Large intestine (tissue), 3 donors: ENCODE results near the gene ADAMTSL2. TPM values are rescaled to one million over a fixed set of nuclear protein-coding genes. Genes with fewer than 3 reads are reported as not detected.
A peak's percentile ranks its signal among the peaks of the same experiment; 100 is the strongest.

Experiments used
- DNase-seq, 2 donors: peaks; one replicate each; pipeline versions ENCODE4 v3.0.0 to v3.0.0-alpha.2; 2013
- H3K27ac ChIP-seq: one replicate; pipeline ENCODE4 v1.5.1; 2013; ENCODE audit warnings: low read length
- H3K27me3 ChIP-seq: 2 replicates; pipeline ENCODE4 v1.6.1; 2013; ENCODE audit warnings: low read length; ENCODE audit not compliant: control insufficient read depth, insufficient read depth
- H3K36me3 ChIP-seq: 2 replicates; pipeline ENCODE4 v1.6.1; 2013; ENCODE audit warnings: low read length; ENCODE audit not compliant: control insufficient read depth, insufficient read depth
- H3K4me1 ChIP-seq: one replicate; pipeline ENCODE4 v1.6.1; 2013; ENCODE audit warnings: low read length; ENCODE audit not compliant: control insufficient read depth, insufficient read depth
- H3K4me3 ChIP-seq: one replicate; pipeline ENCODE4 v1.5.1; 2013; ENCODE audit warnings: low read length
- H3K9me3 ChIP-seq: one replicate; pipeline ENCODE4 v1.6.1; 2013; ENCODE audit warnings: mild to moderate bottlenecking, low read depth, low read length, moderate library complexity; ENCODE audit not compliant: control insufficient read depth
- WGBS: methylation state at CpG from one replicate; pipeline ENCODE4 v1.1.5; 2013; ENCODE audit warnings: low lambda C conversion rate; ENCODE audit not compliant: insufficient coverage; 5-methylcytosine and 5-hydroxymethylcytosine counted together
- polyA plus RNA-seq: library from polyadenylated mRNA; unstranded; fragments of 120-200 nt; gene quantifications from one replicate; pipeline ENCODE4 v1.2.1, GENCODE V29; 2013

ADAMTSL2 gene
- polyA plus RNA-seq, 1 donor = 0.69 TPM

- H3K27ac ChIP-seq = no peak overlapping the region
- no peaks in the 10 kb centered on the region for H3K36me3 ChIP-seq
- H3K9me3 ChIP-seq = no peaks in the 10 kb centered on the region
- peaks cover 60% of the 10 kb centered on the region for H3K27me3 ChIP-seq
- no peaks in the 10 kb centered on the region for H3K4me1 ChIP-seq
- no peak for DNase-seq
- no peak overlapping the region for H3K4me3 ChIP-seq
- no CpG with 5 or more reads among the region's 8 CpGs for WGBS
Observed at GRCh38 chr9:133606708-133607025, 72.2 kb downstream of the ADAMTSL2 start.

- Histone ChIP-seq H3K4me3 (no peak overlapping the region), H3K27me3 (peaks cover 62% of the 10 kb centered on the region), H3K4me1 (no peaks in the 10 kb centered on the region), H3K27ac (no peak overlapping the region), H3K9me3 (no peaks in the 10 kb centered on the region), H3K36me3 (no peaks in the 10 kb centered on the region)
- WGBS = no CpG with 5 or more reads among the region's 7 CpGs
- DNase-seq = no peak
Observed at GRCh38 chr9:133607381-133607780, 72.9 kb downstream of the ADAMTSL2 start.

GRCh38 chr9:133607976-133608375, 73.5 kb downstream of the ADAMTSL2 start:
- WGBS = no CpG with 5 or more reads among the region's 8 CpGs

GRCh38 chr9:133608382-133608781, 73.9 kb downstream of the ADAMTSL2 start:
- H3K27me3 ChIP-seq = peaks cover 62% of the 10 kb centered on the region
- no peak overlapping the region for H3K4me3 ChIP-seq
- no peaks in the 10 kb centered on the region for H3K4me1 ChIP-seq
- no peak for DNase-seq
- H3K36me3 ChIP-seq = no peaks in the 10 kb centered on the region
- no peaks in the 10 kb centered on the region for H3K9me3 ChIP-seq
- no peak overlapping the region for H3K27ac ChIP-seq
- no CpG with 5 or more reads among the region's 7 CpGs for WGBS

More at GRCh38 chr9:133607976-133608375, 73.5 kb downstream of the ADAMTSL2 start:
- peaks cover 66% of the 10 kb centered on the region for H3K27me3 ChIP-seq
- H3K4me1 ChIP-seq = no peaks in the 10 kb centered on the region
- H3K4me3 ChIP-seq = no peak overlapping the region
- H3K27ac ChIP-seq = no peak overlapping the region
- H3K36me3 ChIP-seq = no peaks in the 10 kb centered on the region
- no peak for DNase-seq
- no peaks in the 10 kb centered on the region for H3K9me3 ChIP-seq

GRCh38 chr9:133608889-133609288, 74.4 kb downstream of the ADAMTSL2 start:
- no peaks in the 10 kb centered on the region for H3K9me3 ChIP-seq
- H3K36me3 ChIP-seq = no peaks in the 10 kb centered on the region
- H3K4me1 ChIP-seq = no peaks in the 10 kb centered on the region
- DNase-seq = no peak
- no CpG with 5 or more reads among the region's 41 CpGs for WGBS
- no peak overlapping the region for H3K27ac ChIP-seq
- H3K27me3 ChIP-seq = peaks cover 62% of the 10 kb centered on the region
- H3K4me3 ChIP-seq = no peak overlapping the region

GRCh38 chr9:133609311-133610098, 75.0 kb downstream of the ADAMTSL2 start, which contains the start of gene FAM163B:
TSS of gene FAM163B (minus strand) at chr9:133609389. CDS start at chr9:133580223, 29,166 bp downstream.
- H3K27ac ChIP-seq = no peak within 1 kb of the TSS
- DNase-seq = peak; percentile 27 to 51
- H3K36me3 ChIP-seq = no peaks in the 10 kb centered on the region
- no CpG with 5 or more reads among the region's 61 CpGs for WGBS
- peaks cover 64% of the 10 kb centered on the region for H3K27me3 ChIP-seq
- H3K4me1 ChIP-seq = no peaks in the 10 kb centered on the region
- H3K4me3 ChIP-seq = no peak within 1 kb of the TSS
- no peaks in the 10 kb centered on the region for H3K9me3 ChIP-seq

GRCh38 chr9:133610845-133611244, 76.3 kb downstream of the ADAMTSL2 start:
- Histone ChIP-seq H3K4me3 (no peak overlapping the region), H3K27me3 (peaks cover 70% of the 10 kb centered on the region), H3K4me1 (no peaks in the 10 kb centered on the region), H3K9me3 (no peaks in the 10 kb centered on the region), H3K27ac (no peak overlapping the region), H3K36me3 (no peaks in the 10 kb centered on the region)
- DNase-seq = no peak
- WGBS = 66% methylated on average over 3 of the region's 5 CpGs

GRCh38 chr9:133612051-133612450, 77.5 kb downstream of the ADAMTSL2 start:
- Histone ChIP-seq H3K27me3 (peaks cover 70% of the 10 kb centered on the region), H3K4me1 (no peaks in the 10 kb centered on the region), H3K4me3 (no peak overlapping the region), H3K9me3 (no peaks in the 10 kb centered on the region), H3K27ac (no peak overlapping the region), H3K36me3 (no peaks in the 10 kb centered on the region)
- WGBS = 80% methylated on average over 3 of the region's 9 CpGs
- no peak for DNase-seq

- peaks cover 64% of the 10 kb centered on the region for H3K27me3 ChIP-seq
- H3K4me1 ChIP-seq = no peaks in the 10 kb centered on the region
Observed at GRCh38 chr9:133612816-133613215, 78.3 kb downstream of the ADAMTSL2 start.

GRCh38 chr9:133613432-133613831, 78.9 kb downstream of the ADAMTSL2 start:
- H3K9me3 ChIP-seq = no peaks in the 10 kb centered on the region
- H3K4me3 ChIP-seq = no peak overlapping the region
- no peak for DNase-seq
- no peaks in the 10 kb centered on the region for H3K4me1 ChIP-seq
- no peak overlapping the region for H3K27ac ChIP-seq
- peaks cover 58% of the 10 kb centered on the region for H3K27me3 ChIP-seq
- 91% methylated on average over 6 of the region's 16 CpGs for WGBS
- H3K36me3 ChIP-seq = no peaks in the 10 kb centered on the region

More at GRCh38 chr9:133612816-133613215, 78.3 kb downstream of the ADAMTSL2 start:
- WGBS = no CpG with 5 or more reads among the region's 8 CpGs
- no peak for DNase-seq
- Histone ChIP-seq H3K4me3 (no peak overlapping the region), H3K27ac (no peak overlapping the region), H3K36me3 (no peaks in the 10 kb centered on the region), H3K9me3 (no peaks in the 10 kb centered on the region)

- H3K36me3 ChIP-seq = no peaks in the 10 kb centered on the region
- H3K4me3 ChIP-seq = no peak overlapping the region
- H3K27ac ChIP-seq = no peak overlapping the region
- WGBS = no CpG with 5 or more reads among the region's 10 CpGs
- peaks cover 54% of the 10 kb centered on the region for H3K27me3 ChIP-seq
- H3K9me3 ChIP-seq = no peaks in the 10 kb centered on the region
- DNase-seq = no peak
- H3K4me1 ChIP-seq = no peaks in the 10 kb centered on the region
Observed at GRCh38 chr9:133614056-133614455, 79.6 kb downstream of the ADAMTSL2 start.
